ENCODE results near the gene ANTXR2. TPM values are rescaled to one million over a fixed set of nuclear protein-coding genes. Genes with fewer than 3 reads are reported as not detected.

ANTXR2 gene
- total RNA-seq, 2 experiments from 2014 or later = 3.0 to 3.6 TPM

GRCh38 chr4:80037864-80038263, 35.2 kb downstream of the ANTXR2 start:
- Mint-ChIP-seq H3K4me1 (ENCODE audit: low read depth) (peaks cover 20% of the 10 kb centered on the region), H3K27me3 (no peaks in the 10 kb centered on the region), H3K4me3 (no peak overlapping the region), H3K36me3 (ENCODE audit: low read depth) (peaks cover 3% of the 10 kb centered on the region), H3K9me3 (no peaks in the 10 kb centered on the region), H3K27ac (no peak overlapping the region)
- ChIA-PET POLR2A (no interaction called here), CTCF (no interaction called here)
- ATAC-seq (no peak), DNase-seq (no peak)
- intact Hi-C loops (cut with micrococcal nuclease) = no loop called here
- TF ChIP-seq CTCF (IDR thresholded peaks at IDR 0.05) = no peak

GRCh38 chr4:80036949-80037685, 35.9 kb downstream of the ANTXR2 start:
- Mint-ChIP-seq H3K27ac (peak overlapping the region; percentile 75), H3K27me3 (no peaks in the 10 kb centered on the region), H3K36me3 (ENCODE audit: low read depth) (peaks cover 3% of the 10 kb centered on the region), H3K9me3 (no peaks in the 10 kb centered on the region), H3K4me1 (ENCODE audit: low read depth) (peaks cover 20% of the 10 kb centered on the region), H3K4me3 (peak overlapping the region; percentile 14)
- DNase-seq (no peak), ATAC-seq (no peak)
- ChIA-PET POLR2A (no interaction called here), CTCF (no interaction called here)
- TF ChIP-seq CTCF (IDR thresholded peaks at IDR 0.05) = no peak
- intact Hi-C loops (cut with micrococcal nuclease) = no loop called here

GRCh38 chr4:80036306-80036705, 36.7 kb downstream of the ANTXR2 start:
- Mint-ChIP-seq H3K4me1 (ENCODE audit: low read depth) (peaks cover 20% of the 10 kb centered on the region), H3K36me3 (ENCODE audit: low read depth) (peaks cover 3% of the 10 kb centered on the region), H3K27ac (no peak overlapping the region), H3K9me3 (no peaks in the 10 kb centered on the region), H3K4me3 (no peak overlapping the region), H3K27me3 (no peaks in the 10 kb centered on the region)
- no peak for ATAC-seq
- intact Hi-C loops (cut with micrococcal nuclease) = no loop called here
- DNase-seq = no peak
- ChIA-PET CTCF (interaction anchor here (1.4 to 1.5 kb wide), 2 partner anchors 90 to 136 kb away, joined by 3 to 4 read pairs; no protein-coding TSS in a partner anchor), POLR2A (no interaction called here)
- TF ChIP-seq CTCF (IDR thresholded peaks at IDR 0.05) = no peak

- TF ChIP-seq CTCF (IDR thresholded peaks at IDR 0.05) = no peak
- no peaks in the 10 kb centered on the region for H3K27me3 Mint-ChIP-seq
- intact Hi-C loops (cut with micrococcal nuclease) = no loop called here
- peaks cover 3% of the 10 kb centered on the region for H3K36me3 Mint-ChIP-seq (ENCODE audit: low read depth)
- peaks cover 20% of the 10 kb centered on the region for H3K4me1 Mint-ChIP-seq (ENCODE audit: low read depth)
- ChIA-PET CTCF (interaction anchor here (1.1 to 1.5 kb wide), 3 partner anchors 91 to 167 kb away, joined by 3 to 4 read pairs (median 3); no protein-coding TSS in a partner anchor), POLR2A (no interaction called here)
- no peak overlapping the region for H3K4me3 Mint-ChIP-seq
- peak; percentile 26 for DNase-seq
- H3K27ac Mint-ChIP-seq = no peak overlapping the region
- H3K9me3 Mint-ChIP-seq = no peaks in the 10 kb centered on the region
- peak; percentile 53 for ATAC-seq
These were observed 37.7 kb downstream of the ANTXR2 start for GRCh38 chr4:80035336-80035735.

- ChIA-PET POLR2A (no interaction called here), CTCF (no interaction called here)
- ATAC-seq (no peak), DNase-seq (no peak)
- intact Hi-C loops (cut with micrococcal nuclease) = no loop called here
- Mint-ChIP-seq H3K4me1 (ENCODE audit: low read depth) (peaks cover 20% of the 10 kb centered on the region), H3K9me3 (no peaks in the 10 kb centered on the region), H3K27me3 (no peaks in the 10 kb centered on the region), H3K27ac (no peak overlapping the region), H3K4me3 (no peak overlapping the region), H3K36me3 (ENCODE audit: low read depth) (no peaks in the 10 kb centered on the region)
- TF ChIP-seq CTCF (IDR thresholded peaks at IDR 0.05) = peak; percentile 19
These were observed 39.4 kb downstream of the ANTXR2 start for GRCh38 chr4:80033581-80033980.

All from activated CD8-positive, alpha-beta T cell treated with anti-CD3 and anti-CD28 coated beads for 36 hours (primary cell).